CD4-positive, CD25-positive, alpha-beta regulatory T cell (primary cell): ENCODE measurements around the gene TMEM52. TPM values are rescaled to one million over a fixed set of nuclear protein-coding genes. Genes with fewer than 3 reads are reported as not detected.

Experiments
- ATAC-seq, 2 donors: fragments of 150-1000 bp; cut with Tn5 transposase; one replicate each; pipeline ENCODE4 v1.10.0; 2021; ENCODE audit warnings: low read depth in 2 of 2, moderate number of reproducible peaks in 2 of 2, moderate library complexity in 1 of 2
- DNase-seq, 3 donors: peaks; one replicate each; pipeline versions ENCODE4 v3.0.0 to v3.0.0-alpha.2; 2012 to 2022; ENCODE audit warnings: mixed read lengths in 1 of 3
- H3K27ac ChIP-seq: one replicate; pipeline ENCODE4 v1.7.0; 2013; ENCODE audit warnings: mild to moderate bottlenecking, low read length; ENCODE audit not compliant: insufficient read depth, poor library complexity, severe bottlenecking
- H3K27me3 ChIP-seq: one replicate; pipeline ENCODE4 v1.7.0; 2013; ENCODE audit warnings: low read length; ENCODE audit not compliant: control insufficient read depth, insufficient read depth
- H3K36me3 ChIP-seq: one replicate; pipeline ENCODE4 v1.7.0; 2013; ENCODE audit warnings: mild to moderate bottlenecking, low read length, moderate library complexity; ENCODE audit not compliant: control insufficient read depth, insufficient read depth
- H3K4me1 ChIP-seq: 2 replicates; pipeline ENCODE4 v1.7.0; 2013; ENCODE audit warnings: mild to moderate bottlenecking, low read length; ENCODE audit not compliant: insufficient read depth, control insufficient read depth, poor library complexity, severe bottlenecking
- H3K4me3 ChIP-seq: one replicate; pipeline ENCODE4 v1.7.0; 2013; ENCODE audit warnings: low read depth, mild to moderate bottlenecking, low read length, moderate library complexity
- H3K9me3 ChIP-seq, 2 experiments: 1 replicate in 1 of 2; 2 replicates in 1 of 2; pipeline ENCODE4 v1.7.0; 2013; ENCODE audit warnings: low read length in 2 of 2, mild to moderate bottlenecking in 1 of 2, moderate library complexity in 1 of 2; ENCODE audit not compliant: control insufficient read depth in 2 of 2
- H3K27ac Mint-ChIP-seq, 3 donors: one replicate each; pipeline ENCODE4 v1.8.0; 2020 to 2022; ENCODE audit warnings: mild to moderate bottlenecking in 3 of 3, mixed read lengths in 3 of 3, moderate library complexity in 2 of 3
- H3K27me3 Mint-ChIP-seq: one replicate; pipeline ENCODE4 v1.8.0; 2022; ENCODE audit warnings: mild to moderate bottlenecking, mixed read lengths
- H3K36me3 Mint-ChIP-seq: one replicate; pipeline ENCODE4 v1.8.0; 2020; ENCODE audit warnings: mixed read lengths
- H3K4me1 Mint-ChIP-seq, 4 donors: one replicate each; pipeline ENCODE4 v1.8.0; 2020 to 2022; ENCODE audit warnings: mixed read lengths in 4 of 4, mild to moderate bottlenecking in 1 of 4
- H3K4me3 Mint-ChIP-seq, 4 donors: one replicate each; pipeline ENCODE4 v1.8.0; 2020 to 2022; ENCODE audit warnings: mild to moderate bottlenecking in 4 of 4, mixed read lengths in 4 of 4, moderate library complexity in 3 of 4
- H3K9me3 Mint-ChIP-seq, 7 donors: one replicate each; pipeline ENCODE4 v1.8.0; 2020 to 2022; ENCODE audit warnings: mixed read lengths in 7 of 7, mild to moderate bottlenecking in 3 of 7, moderate library complexity in 2 of 7
- polyA plus RNA-seq, 4 donors: library from polyadenylated mRNA; unstranded; fragments of 300-500 nt; fragmentation: Illumina TruSeq; gene quantifications; one replicate each; pipeline ENCODE4 v1.2.3, GENCODE V29; 2021
- total RNA-seq: library from RNA; stranded (reverse); gene quantifications from one replicate; pipeline ENCODE4 v1.2.3, GENCODE V29; 2022

TMEM52 gene
- total and polyA plus RNA-seq, 5 donors from 2014 or later = 0.50 to 0.62 TPM; not detected in 3

GRCh38 chr1:1929102-1929638 is 10.1 kb upstream of the TMEM52 start:
- no peaks in the 10 kb centered on the region for H3K27me3 Mint-ChIP-seq
- peaks cover 0 to 2% (median 0%) of the 10 kb centered on the region in 7 donors for H3K9me3 Mint-ChIP-seq
- H3K27ac ChIP-seq = no peak overlapping the region
- H3K4me1 Mint-ChIP-seq = no peaks in the 10 kb centered on the region
- no peaks in the 10 kb centered on the region for H3K9me3 ChIP-seq
- H3K27ac Mint-ChIP-seq = no peak overlapping the region
- H3K4me3 ChIP-seq = no peak overlapping the region
- ATAC-seq (no peak), DNase-seq (no peak)
- H3K27me3 ChIP-seq = no peaks in the 10 kb centered on the region
- H3K36me3 ChIP-seq = no peaks in the 10 kb centered on the region
- H3K4me1 ChIP-seq = no peaks in the 10 kb centered on the region
- H3K4me3 Mint-ChIP-seq = no peak overlapping the region
- H3K36me3 Mint-ChIP-seq = no peaks in the 10 kb centered on the region

DNA sequence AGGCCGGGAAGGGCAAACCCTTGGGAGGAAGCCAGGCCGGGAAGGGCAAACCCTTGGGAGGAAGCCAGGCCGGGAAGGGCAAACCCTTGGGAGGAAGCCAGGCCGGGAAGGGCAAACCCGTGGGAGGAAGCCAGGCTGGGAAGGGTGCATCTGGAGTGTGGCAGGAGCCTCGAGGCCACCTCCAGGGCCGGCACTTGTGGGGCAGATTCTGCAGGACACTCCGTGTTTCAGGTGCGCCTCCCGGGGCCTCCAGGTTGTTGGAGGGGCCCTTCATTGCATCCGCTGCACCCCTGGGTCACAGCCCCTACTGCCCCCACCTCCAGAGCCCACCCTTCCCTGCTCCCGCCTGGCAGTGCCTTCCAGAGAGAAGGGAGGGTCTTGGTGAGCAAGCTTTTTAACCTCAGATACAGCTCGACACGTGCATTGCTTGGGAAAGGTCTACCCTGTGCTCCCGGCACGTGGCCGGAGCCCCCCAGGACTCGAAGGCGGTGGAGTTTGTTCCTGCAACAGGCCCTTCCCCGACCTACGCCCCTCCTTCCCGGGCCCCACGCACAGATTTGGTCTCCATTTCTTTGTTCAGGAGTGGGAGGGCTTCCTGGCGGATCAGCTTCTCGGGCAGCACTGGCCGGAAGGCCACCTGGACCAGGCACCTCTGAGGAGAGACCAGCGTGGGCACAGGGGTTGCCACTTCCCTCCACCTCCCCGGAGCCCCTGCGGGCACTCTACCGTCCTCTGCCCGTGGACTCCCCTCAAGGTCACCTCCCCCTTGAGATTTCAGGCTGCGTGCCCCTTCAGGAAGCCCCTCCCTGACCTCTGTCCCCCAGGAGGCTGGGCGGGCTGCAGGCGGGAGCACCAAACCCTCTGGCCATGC is 9.4 kb upstream of the TMEM52 start:
- Histone ChIP-seq H3K9me3 (no peaks in the 10 kb centered on the region), H3K4me3 (no peak overlapping the region), H3K27me3 (no peaks in the 10 kb centered on the region), H3K27ac (no peak overlapping the region), H3K4me1 (no peaks in the 10 kb centered on the region), H3K36me3 (no peaks in the 10 kb centered on the region)
- H3K36me3 Mint-ChIP-seq = no peaks in the 10 kb centered on the region
- DNase-seq (no peak), ATAC-seq (no peak)
- H3K27me3 Mint-ChIP-seq = no peaks in the 10 kb centered on the region
- no peak overlapping the region for H3K4me3 Mint-ChIP-seq
- peaks cover 0 to 1% (median 0%) of the 10 kb centered on the region in 7 donors for H3K9me3 Mint-ChIP-seq
- H3K27ac Mint-ChIP-seq = no peak overlapping the region
- no peaks in the 10 kb centered on the region for H3K4me1 Mint-ChIP-seq

DNA sequence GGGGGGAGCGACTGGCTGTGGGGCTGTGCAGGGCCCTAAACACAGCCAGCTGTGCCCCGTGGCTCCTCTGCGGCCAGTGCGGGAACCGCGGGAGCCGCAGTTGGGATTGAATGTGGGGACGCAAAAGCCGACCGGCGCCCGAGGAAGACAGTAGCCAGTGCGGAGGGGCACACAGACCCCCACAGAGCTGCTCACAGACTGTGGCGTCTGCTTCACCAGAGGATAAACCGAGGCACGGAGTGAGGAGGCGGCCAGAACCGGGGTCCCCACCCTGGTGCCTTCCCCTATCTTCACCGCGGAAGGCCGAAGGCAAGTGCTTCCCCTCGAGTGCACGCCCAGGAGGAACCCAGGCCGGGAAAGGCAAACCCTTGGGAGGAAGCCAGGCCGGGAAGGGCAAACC is 8.7 kb upstream of the TMEM52 start:
- Histone ChIP-seq H3K4me1 (no peaks in the 10 kb centered on the region), H3K27ac (no peak overlapping the region), H3K9me3 (no peaks in the 10 kb centered on the region), H3K27me3 (no peaks in the 10 kb centered on the region), H3K4me3 (no peak overlapping the region), H3K36me3 (no peaks in the 10 kb centered on the region)
- Mint-ChIP-seq H3K9me3 (no peaks in the 10 kb centered on the region), H3K27ac (no peak overlapping the region), H3K36me3 (no peaks in the 10 kb centered on the region), H3K4me3 (no peak overlapping the region), H3K4me1 (no peaks in the 10 kb centered on the region), H3K27me3 (no peaks in the 10 kb centered on the region)
- DNase-seq = no peak
- no peak for ATAC-seq

GRCh38 chr1:1926886-1927660 is 8.0 kb upstream of the TMEM52 start:
- H3K36me3 ChIP-seq = no peaks in the 10 kb centered on the region
- no peaks in the 10 kb centered on the region for H3K27me3 Mint-ChIP-seq
- H3K9me3 Mint-ChIP-seq = no peaks in the 10 kb centered on the region
- no peak overlapping the region for H3K4me3 Mint-ChIP-seq
- no peaks in the 10 kb centered on the region for H3K36me3 Mint-ChIP-seq
- no peaks in the 10 kb centered on the region for H3K4me1 Mint-ChIP-seq
- H3K4me1 ChIP-seq = no peaks in the 10 kb centered on the region
- H3K27ac Mint-ChIP-seq = no peak overlapping the region
- H3K9me3 ChIP-seq = no peaks in the 10 kb centered on the region
- ATAC-seq = no peak
- H3K4me3 ChIP-seq = no peak overlapping the region
- DNase-seq = no peak
- H3K27ac ChIP-seq = no peak overlapping the region
- no peaks in the 10 kb centered on the region for H3K27me3 ChIP-seq

- no peaks in the 10 kb centered on the region for H3K4me1 Mint-ChIP-seq
Measured at GRCh38 chr1:1926346-1926811, 7.3 kb upstream of the TMEM52 start.

GRCh38 chr1:1925437-1926345 is 6.6 kb upstream of the TMEM52 start:
- ATAC-seq = no peak
- Mint-ChIP-seq H3K27ac (no peak overlapping the region), H3K4me3 (no peak overlapping the region), H3K4me1 (no peaks in the 10 kb centered on the region), H3K36me3 (no peaks in the 10 kb centered on the region), H3K27me3 (no peaks in the 10 kb centered on the region), H3K9me3 (no peaks in the 10 kb centered on the region)
- Histone ChIP-seq H3K9me3 (no peaks in the 10 kb centered on the region), H3K4me3 (no peak overlapping the region), H3K27ac (no peak overlapping the region), H3K36me3 (no peaks in the 10 kb centered on the region), H3K4me1 (no peaks in the 10 kb centered on the region), H3K27me3 (no peaks in the 10 kb centered on the region)
- no peak for DNase-seq

More at GRCh38 chr1:1926346-1926811, 7.3 kb upstream of the TMEM52 start:
- Mint-ChIP-seq H3K36me3 (no peaks in the 10 kb centered on the region), H3K27ac (no peak overlapping the region), H3K27me3 (no peaks in the 10 kb centered on the region), H3K9me3 (no peaks in the 10 kb centered on the region), H3K4me3 (no peak overlapping the region)
- no peaks in the 10 kb centered on the region for H3K36me3 ChIP-seq
- no peaks in the 10 kb centered on the region for H3K9me3 ChIP-seq
- H3K27ac ChIP-seq = no peak overlapping the region
- H3K27me3 ChIP-seq = no peaks in the 10 kb centered on the region
- DNase-seq (no peak), ATAC-seq (no peak)
- no peaks in the 10 kb centered on the region for H3K4me1 ChIP-seq
- H3K4me3 ChIP-seq = no peak overlapping the region

DNA sequence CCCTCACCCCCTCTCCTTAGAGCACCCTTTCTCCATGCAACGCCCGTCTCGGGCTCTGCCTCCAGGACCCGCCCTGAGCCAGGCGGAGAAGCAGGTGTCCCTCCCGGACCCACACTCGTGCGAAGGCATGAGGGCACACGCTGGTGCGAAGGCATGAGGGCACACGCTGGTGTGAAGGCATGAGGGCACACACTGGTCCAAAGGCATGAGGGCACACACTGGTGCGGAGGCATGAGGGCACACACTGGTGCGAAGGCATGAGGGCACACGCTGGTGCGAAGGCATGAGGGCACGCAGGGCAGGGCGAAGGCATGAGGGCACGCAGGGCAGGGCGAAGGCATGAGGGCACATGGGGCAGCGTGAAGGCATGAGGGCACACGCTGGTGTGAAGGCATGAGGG is 5.8 kb upstream of the TMEM52 start:
- no peaks in the 10 kb centered on the region for H3K9me3 Mint-ChIP-seq
- H3K27me3 Mint-ChIP-seq = no peaks in the 10 kb centered on the region
- Histone ChIP-seq H3K27ac (no peak overlapping the region), H3K4me1 (peaks cover 1% of the 10 kb centered on the region), H3K36me3 (no peaks in the 10 kb centered on the region), H3K9me3 (no peaks in the 10 kb centered on the region), H3K4me3 (no peak overlapping the region), H3K27me3 (no peaks in the 10 kb centered on the region)
- H3K4me3 Mint-ChIP-seq = no peak overlapping the region
- DNase-seq (no peak), ATAC-seq (no peak)
- peak overlapping the region in 1 of 3 donors; percentile 31 for H3K27ac Mint-ChIP-seq
- H3K4me1 Mint-ChIP-seq = no peaks in the 10 kb centered on the region
- no peaks in the 10 kb centered on the region for H3K36me3 Mint-ChIP-seq
